HG03432 (cell line): Measurements from ENCODE around the gene GRAP.
"Not testable (repeated sequence)": the region's sequence is repeated elsewhere in the genome, so short reads cannot be mapped to it uniquely, and the experiment has no call there.

Experiments used
- ATAC-seq: cut with Tn5 transposase; IDR thresholded peaks from one replicate; pipeline ENCODE4 v1.9.1; 2021; ENCODE audit warnings: mild to moderate bottlenecking, moderate library complexity; ENCODE audit not compliant: unreplicated experiment

The GRAP gene

GRCh38 chr17:19043032-19043431 is 3.7 kb downstream of the GRAP start:
- peak; percentile 22 for ATAC-seq

GRCh38 chr17:19042369-19042768 is 4.4 kb downstream of the GRAP start:
- ATAC-seq: not testable (repeated sequence)

DNA sequence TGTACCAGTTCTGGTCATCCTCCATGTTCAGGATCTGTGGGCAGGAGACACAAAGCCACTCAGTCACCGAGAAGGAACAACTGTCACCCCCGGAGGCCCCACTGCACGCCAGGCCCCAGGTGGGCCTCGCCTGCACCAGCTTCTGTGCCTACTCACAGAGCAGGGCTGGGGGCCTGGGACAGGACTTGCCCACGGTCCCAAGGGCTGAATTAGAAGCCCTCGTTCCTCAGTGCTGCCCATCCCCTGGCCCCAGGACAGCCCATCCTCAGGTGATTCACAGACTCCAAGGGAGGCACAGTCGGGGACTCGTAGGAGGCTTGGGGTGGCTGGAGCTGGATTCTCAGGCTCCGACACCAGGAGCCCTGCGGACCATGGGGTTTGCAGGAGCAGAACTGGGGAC is 4.9 kb downstream of the GRAP start:
- ATAC-seq: not testable (repeated sequence)

DNA sequence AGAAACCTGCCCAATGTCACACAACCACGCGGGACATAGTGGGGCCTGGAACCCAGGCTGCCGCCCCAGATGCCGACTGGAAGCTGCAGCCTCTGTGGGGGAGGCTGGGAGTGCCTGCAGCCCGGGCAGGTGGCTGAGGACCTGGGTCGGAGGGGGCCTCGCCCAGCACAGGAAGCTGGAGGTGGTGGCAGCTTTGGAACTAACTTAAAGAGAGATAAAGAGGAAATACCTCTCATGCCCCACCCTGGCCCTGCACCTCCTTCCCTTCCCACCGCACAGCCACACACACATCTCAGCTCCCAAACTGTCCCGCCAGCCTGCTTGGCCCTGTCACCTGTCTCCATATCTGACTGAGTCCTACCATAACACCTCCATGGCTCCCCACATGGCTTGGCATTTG is 6.4 kb downstream of the GRAP start:
- not testable (repeated sequence) for ATAC-seq

- peak; percentile 29 for ATAC-seq
These were observed 8.0 kb downstream of the GRAP start for GRCh38 chr17:19038730-19039129.

- ATAC-seq: not testable (repeated sequence)
These were observed 8.8 kb downstream of the GRAP start for GRCh38 chr17:19038007-19038406.

- not testable (repeated sequence) for ATAC-seq
These were observed 9.2 kb downstream of the GRAP start for GRCh38 chr17:19037547-19037946.

- peak; percentile 30 for ATAC-seq
These were observed 10.6 kb downstream of the GRAP start for GRCh38 chr17:19036186-19036585.

- peak; percentile 48 for ATAC-seq
These were observed 14.3 kb downstream of the GRAP start for GRCh38 chr17:19032377-19032988.

DNA sequence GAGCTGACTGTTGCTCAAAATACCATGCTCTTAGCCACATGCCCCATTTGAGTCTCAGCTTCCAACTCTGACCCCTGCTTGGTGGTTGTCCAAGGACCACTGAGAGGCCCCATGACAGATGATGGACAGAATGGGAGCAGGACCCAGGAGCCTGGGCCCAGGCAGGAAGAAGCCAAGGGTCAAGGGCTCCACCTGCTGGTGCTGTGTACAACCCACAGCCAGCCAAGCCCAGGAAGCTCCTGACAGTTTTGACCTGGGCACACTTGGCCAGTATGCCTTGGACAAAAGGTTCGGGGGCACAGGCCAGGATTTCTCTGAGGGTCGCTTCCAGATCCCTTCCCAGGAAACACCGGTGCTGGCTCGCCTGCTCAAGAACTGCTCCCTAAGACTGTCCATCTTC is 15.0 kb downstream of the GRAP start:
- ATAC-seq: peak; percentile 41

DNA sequence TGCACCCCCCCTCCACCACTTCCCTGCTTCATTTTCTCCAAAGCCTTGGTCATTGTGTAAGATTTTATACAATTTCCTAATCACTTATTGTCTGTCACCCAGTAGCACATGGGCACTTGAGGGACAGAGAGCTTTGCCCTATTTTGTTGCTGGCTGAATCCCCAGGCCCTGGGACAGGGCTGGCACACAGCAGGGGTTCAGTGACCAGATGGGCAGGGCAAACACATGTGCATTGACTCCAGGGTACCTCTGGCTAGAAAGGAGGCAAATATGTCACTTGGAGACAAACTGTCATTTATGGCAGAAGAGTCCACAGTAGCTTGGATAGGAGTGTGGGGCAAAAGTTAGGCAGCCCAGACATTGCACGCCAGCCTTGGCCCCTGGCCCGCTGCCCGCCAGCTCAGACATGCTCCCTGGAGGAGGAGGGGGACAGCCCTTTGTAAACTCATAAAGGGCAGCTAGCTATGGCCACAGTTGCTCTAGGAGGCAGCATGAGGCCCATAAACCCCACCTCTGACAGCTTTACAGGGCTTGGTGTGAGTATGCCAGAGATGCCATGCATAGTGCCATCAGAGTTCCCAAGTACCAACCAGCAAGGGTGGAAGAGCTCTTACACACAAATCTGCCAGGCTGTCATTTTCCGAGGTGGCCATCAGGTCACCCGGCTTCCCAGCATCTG is 15.8 kb downstream of the GRAP start:
- not testable (repeated sequence) for ATAC-seq

DNA sequence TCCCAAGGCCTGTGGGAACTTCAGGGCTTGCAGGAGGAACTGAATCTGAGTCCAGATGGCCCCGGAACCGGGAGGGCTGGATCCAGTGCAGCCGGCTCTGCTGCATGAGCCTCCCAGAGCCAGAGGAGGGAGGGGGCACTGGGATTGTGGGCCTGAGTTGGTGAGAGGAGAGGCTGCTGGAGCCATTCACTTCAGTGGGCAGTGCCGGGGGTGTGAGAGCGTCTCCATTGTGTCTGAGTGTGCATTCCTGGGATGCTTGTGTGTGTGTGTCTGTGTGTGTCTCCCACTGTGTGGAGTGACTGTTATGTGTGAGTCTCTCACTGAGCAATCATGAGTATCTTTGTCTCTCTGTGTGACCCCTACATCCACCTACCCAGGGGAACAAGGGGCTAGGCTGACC is 17.0 kb downstream of the GRAP start:
- not testable (repeated sequence) for ATAC-seq

DNA sequence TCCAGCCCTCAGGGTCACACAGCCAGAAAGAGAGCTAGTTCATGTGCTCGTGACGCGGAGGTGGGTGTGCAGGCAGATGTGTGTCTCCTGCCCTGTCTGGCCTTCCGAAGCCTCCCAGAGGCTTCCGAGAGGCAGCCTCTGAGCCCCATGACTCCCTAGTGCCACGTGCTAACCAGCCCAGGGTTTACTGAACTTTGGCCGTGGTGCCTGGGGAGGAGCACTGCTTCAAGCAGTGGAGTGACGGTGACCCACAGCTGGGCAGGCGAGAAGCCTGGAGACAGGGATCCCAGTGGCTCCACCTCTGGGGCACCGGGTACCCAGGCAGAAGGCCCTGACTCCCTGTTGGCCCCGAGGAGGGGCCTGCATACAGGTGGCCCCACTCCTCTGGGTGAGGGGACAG is 18.1 kb downstream of the GRAP start:
- not testable (repeated sequence) for ATAC-seq

GRCh38 chr17:19024101-19025078 is 22.4 kb downstream of the GRAP start:
- ATAC-seq: no peak

DNA sequence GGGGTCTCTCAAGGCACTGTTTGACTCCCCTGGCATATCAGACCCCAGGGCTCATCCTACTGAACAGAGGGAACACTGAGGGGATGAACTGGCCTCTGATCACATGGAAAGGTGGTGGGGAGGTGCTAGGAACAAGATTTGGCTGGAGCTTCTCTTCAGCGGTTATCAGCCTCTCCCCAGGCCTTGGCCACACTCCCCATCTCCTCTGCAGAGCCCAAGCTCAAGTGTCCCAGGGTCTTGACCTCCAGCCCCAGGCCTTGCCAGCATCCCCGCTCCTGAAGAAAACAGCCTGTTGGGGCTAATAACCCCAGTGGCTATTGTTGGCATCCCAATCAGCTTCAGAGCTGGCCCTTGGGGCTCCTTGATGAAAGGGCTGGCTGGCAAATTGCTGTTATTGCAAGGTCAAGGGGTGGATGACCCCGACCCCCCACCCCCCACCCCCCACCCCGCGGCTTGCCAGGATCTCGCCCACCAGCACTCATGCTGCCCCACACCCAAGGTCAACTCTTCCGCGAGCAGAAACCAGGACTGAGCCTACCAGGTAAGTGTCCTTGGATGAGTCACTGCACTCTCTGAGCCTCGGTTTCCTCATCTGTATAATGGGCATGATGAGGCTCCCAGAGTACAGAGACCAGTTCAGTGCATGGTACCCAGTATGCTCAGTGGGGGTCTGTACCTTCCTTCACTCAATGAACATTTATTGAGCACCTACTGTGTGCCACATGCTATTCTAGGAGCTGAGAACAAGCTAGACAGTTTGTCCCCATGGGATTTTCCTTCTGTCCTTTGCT is 23.4 kb downstream of the GRAP start:
- ATAC-seq: no peak

GRCh38 chr17:19022747-19023146 is 24.0 kb downstream of the GRAP start:
- ATAC-seq: no peak

DNA sequence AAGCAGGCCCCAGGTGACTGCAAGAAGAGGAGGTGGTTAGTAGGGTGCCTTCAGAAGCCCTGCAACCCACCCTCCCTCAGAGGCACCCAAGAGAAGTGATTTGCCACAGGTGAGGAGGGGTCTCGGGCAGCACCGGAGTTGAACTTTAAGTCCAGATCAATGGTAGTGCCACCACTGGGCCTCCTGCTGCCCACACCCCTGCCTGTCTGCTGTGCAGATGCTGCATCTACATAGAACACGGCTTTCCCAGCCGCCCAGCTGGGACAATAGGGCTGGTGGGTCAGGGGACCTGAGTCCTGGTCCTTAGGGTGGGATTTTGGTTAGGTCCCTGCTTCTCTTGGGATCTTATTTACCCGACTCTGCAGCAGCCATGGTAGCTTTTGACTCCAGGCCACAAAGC is 24.6 kb downstream of the GRAP start:
- no peak for ATAC-seq

- ATAC-seq: no peak
These were observed 25.1 kb downstream of the GRAP start for GRCh38 chr17:19021622-19022083.

GRCh38 chr17:19021011-19021621 is 25.6 kb downstream of the GRAP start:
- not testable (repeated sequence) for ATAC-seq

DNA sequence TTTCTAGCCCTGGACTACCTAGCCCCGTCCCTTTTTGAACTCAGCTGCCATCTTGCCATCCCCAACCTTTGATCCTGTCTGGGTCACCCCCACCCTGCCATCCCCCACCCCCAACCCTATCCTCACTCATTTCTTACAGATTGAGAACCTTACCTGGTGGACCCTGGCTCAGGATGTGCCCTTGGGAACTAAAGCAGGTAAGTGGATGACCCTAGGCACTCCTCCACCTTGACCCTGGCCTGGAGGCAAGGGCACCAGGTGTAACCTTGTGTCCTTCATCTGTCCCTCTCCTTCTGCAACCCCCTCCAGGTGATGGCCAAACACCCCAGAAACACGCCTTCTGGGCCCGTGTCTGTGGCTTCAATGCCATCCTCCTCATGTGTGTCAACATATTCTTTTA is 26.7 kb downstream of the GRAP start:
- no peak for ATAC-seq
